Psoas muscle (tissue), 8 donors: ENCODE results near the gene RNF130. TPM values are rescaled to one million over a fixed set of nuclear protein-coding genes. Genes with fewer than 3 reads are reported as not detected.

Experiments
- ATAC-seq, 4 donors: fragments of 200-7000 bp; cut with Tn5 transposase; one replicate each; pipeline ENCODE4 v1.9.1; 2020; ENCODE audit warnings: moderate library complexity in 3 of 4, mild to moderate bottlenecking in 2 of 4
- DNase-seq, 2 donors: peaks; one replicate each; pipeline ENCODE4 v3.0.0-alpha.2; 2020
- H3K27ac ChIP-seq: fragments of 200-600 bp; one replicate; pipeline ENCODE4 v1.8.0; 2022
- H3K27me3 ChIP-seq, 3 donors: fragments of 200-600 bp in 1 of 3; one replicate each; pipeline versions ENCODE4 v1.6.1 to v1.8.0; 2013 to 2022; ENCODE audit warnings: low read length in 2 of 3, mild to moderate bottlenecking in 2 of 3, moderate library complexity in 1 of 3; ENCODE audit not compliant: insufficient read depth in 3 of 3
- H3K36me3 ChIP-seq, 2 donors: fragments of 200-600 bp in 1 of 2; one replicate each; pipeline versions ENCODE4 v1.6.1 to v1.8.0; 2013 to 2022; ENCODE audit warnings: low read depth in 1 of 2, mild to moderate bottlenecking in 1 of 2, moderate library complexity in 1 of 2; ENCODE audit not compliant: insufficient read depth in 1 of 2
- H3K4me1 ChIP-seq: fragments of 200-600 bp; one replicate; pipeline ENCODE4 v1.8.0; 2022
- H3K4me3 ChIP-seq: fragments of 200-600 bp; one replicate; pipeline ENCODE4 v1.8.0; 2022; ENCODE audit warnings: mild to moderate bottlenecking
- H3K9me3 ChIP-seq: fragments of 200-600 bp; one replicate; pipeline ENCODE4 v1.8.0; 2022
- WGBS, 3 donors: extraction: QIAGEN DNeasy Blood & Tissue Kit; methylation state at CpG; one replicate each; pipeline versions ENCODE4 v1.1.6 to v1.1.7; 2013; 5-methylcytosine and 5-hydroxymethylcytosine counted together
- intact Hi-C, 2 donors: fragments of 100-400 bp; cut with DNase I; formaldehyde crosslinking; loops; one replicate each; pipeline versions ENCODE4 v1.11.0 to v1.14.2; 2022
- polyA plus RNA-seq, 3 donors: library from polyadenylated mRNA; stranded (reverse); fragments of 200-250 nt; gene quantifications; one replicate each; pipeline ENCODE4 v1.2.3, GENCODE V29; 2013
- total RNA-seq, 4 donors: library from RNA; stranded (reverse); fragmentation: NEBNext Ultra II Directional in 2 of 4; extraction: Animal tissue kit (Norgen Biotek cat#: 25700) in 2 of 4; gene quantifications; one replicate each; pipeline versions ENCODE4 v1.2.1 to v1.2.4, GENCODE V29; 2021 to 2023
- TF ChIP-seq, protein P1 (sequence below): fragments of 200-600 bp; IDR thresholded peaks from one replicate; pipeline ENCODE4 v1.8.0; 2022; ENCODE audit warnings: antibody characterized with exemption
- donor health status: healthy with polysubstance abuse.
- donor health status: DM: no; HTN: no; CAD: no; lungs with moderate emphysema.
- donor health status: Bipolar disorder and iron deficiency.
- donor health status: healthy.
- donor health status: DM: yes; HTN: yes; CAD: no.
- donor health status: DM: no; HTN: no; CAD: no.
- donor health status: DM: no; HTN: no; CAD: no.
- donor health status: DM: yes; HTN: yes; CAD: no.

Gene RNF130
- total and polyA plus RNA-seq, 7 donors: 34.1 to 45.3 (median 37.2) TPM

DNA sequence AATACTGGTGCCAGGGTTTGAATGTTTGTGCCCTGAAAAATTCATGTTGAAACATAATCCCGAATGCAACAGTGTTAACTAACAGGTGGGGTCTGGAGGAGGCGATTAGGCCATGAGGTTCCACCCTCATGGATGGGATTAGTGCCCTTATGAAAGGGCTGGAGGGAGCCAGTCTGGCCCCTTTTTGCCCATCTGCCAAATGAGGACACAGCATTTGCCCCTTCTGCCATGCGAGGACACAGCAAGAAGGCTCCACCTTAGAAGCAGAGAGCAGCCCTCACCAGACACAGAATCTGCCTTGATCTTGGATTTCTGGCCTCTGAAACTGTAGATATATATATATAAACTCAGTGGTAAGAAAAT, 32.6 kb upstream of the RNF130 start:
- WGBS, 3 donors: 35 to 53% (median 41%) methylated on average over 3 of the region's 3 CpGs
- Histone ChIP-seq H3K4me3 (no peak overlapping the region), H3K9me3 (peaks cover 20% of the 10 kb centered on the region), H3K27ac (no peak overlapping the region), H3K4me1 (no peaks in the 10 kb centered on the region), H3K36me3 (no peaks in the 10 kb centered on the region), H3K27me3 (peaks cover 0 to 17% (median 0%) of the 10 kb centered on the region in 3 donors)
- intact Hi-C loops: no loop called here
- TF ChIP-seq, protein P1, sequence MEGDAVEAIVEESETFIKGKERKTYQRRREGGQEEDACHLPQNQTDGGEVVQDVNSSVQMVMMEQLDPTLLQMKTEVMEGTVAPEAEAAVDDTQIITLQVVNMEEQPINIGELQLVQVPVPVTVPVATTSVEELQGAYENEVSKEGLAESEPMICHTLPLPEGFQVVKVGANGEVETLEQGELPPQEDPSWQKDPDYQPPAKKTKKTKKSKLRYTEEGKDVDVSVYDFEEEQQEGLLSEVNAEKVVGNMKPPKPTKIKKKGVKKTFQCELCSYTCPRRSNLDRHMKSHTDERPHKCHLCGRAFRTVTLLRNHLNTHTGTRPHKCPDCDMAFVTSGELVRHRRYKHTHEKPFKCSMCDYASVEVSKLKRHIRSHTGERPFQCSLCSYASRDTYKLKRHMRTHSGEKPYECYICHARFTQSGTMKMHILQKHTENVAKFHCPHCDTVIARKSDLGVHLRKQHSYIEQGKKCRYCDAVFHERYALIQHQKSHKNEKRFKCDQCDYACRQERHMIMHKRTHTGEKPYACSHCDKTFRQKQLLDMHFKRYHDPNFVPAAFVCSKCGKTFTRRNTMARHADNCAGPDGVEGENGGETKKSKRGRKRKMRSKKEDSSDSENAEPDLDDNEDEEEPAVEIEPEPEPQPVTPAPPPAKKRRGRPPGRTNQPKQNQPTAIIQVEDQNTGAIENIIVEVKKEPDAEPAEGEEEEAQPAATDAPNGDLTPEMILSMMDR: no peak
- no peak for DNase-seq
- no peak for ATAC-seq

DNA sequence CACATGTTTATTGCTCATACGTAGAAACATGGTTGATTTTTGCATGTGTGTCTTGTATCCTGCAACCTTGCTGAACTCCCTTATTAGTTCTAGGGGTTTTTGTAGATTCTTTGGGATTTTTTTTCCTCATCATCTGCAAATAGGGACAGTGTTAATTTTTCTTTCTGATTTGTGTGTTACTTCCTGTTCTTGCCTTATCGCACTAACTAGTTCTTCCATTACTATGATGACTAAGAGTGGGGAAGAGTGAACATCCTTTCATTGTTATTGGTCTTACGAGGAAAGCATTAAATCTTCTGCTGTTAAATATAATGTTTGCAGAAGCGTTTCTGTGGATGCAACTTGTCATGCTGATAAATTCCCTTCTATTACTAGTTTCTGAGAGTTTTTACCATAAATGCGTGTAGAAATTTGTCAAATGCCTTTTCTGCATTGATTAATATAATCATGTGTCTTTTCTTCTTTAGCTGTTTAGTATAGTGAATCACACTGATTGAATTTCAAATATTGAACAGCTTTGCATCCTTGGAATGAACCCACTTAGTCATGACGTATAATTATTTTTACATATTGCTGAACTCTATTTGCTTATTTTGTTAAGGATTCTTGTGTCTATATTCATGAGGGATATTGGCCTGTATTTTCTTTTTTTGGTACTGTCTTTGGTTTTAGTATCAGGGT, 32.1 kb upstream of the RNF130 start:
- ATAC-seq (no peak), DNase-seq (no peak)
- H3K27ac ChIP-seq: no peak overlapping the region
- H3K4me3 ChIP-seq: no peak overlapping the region
- TF ChIP-seq, protein P1: no peak
- H3K36me3 ChIP-seq: no peaks in the 10 kb centered on the region
- intact Hi-C loops: no loop called here
- H3K9me3 ChIP-seq: peaks cover 20% of the 10 kb centered on the region
- H3K4me1 ChIP-seq: no peaks in the 10 kb centered on the region
- H3K27me3 ChIP-seq: peaks cover 0 to 17% (median 2%) of the 10 kb centered on the region in 3 donors
- 79 to 84% (median 80%) methylated on average over 6 of the region's 6 CpGs for WGBS, 3 donors

DNA sequence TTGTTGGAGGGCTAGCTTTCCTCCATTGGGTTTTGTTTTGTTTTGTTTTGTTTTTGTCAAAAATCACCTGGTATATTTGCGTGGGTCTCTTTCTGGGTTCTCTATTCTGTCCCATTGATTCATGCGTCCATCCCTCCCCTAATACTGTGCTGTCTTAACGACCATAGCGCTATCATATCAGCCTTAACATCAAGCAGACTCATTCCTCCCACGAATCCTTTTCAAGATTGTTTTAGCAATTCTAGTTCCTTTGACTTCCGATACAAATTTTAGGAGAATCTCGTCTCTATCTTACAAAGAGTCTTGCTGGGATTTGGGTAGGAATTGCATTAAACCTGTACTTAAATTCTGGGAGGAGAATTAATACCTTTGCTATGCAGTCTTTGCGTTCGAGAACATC, 31.1 kb upstream of the RNF130 start:
- H3K4me3 ChIP-seq: no peak overlapping the region
- H3K27me3 ChIP-seq: peaks cover 0 to 17% (median 2%) of the 10 kb centered on the region in 3 donors
- H3K4me1 ChIP-seq: no peaks in the 10 kb centered on the region
- H3K9me3 ChIP-seq: peaks cover 17% of the 10 kb centered on the region
- no peaks in the 10 kb centered on the region for H3K36me3 ChIP-seq
- intact Hi-C loops: no loop called here
- no peak for ATAC-seq
- no peak for DNase-seq
- 85 to 89% (median 88%) methylated on average over 9 of the region's 9 CpGs for WGBS, 3 donors
- TF ChIP-seq, protein P1: no peak
- H3K27ac ChIP-seq: no peak overlapping the region

DNA sequence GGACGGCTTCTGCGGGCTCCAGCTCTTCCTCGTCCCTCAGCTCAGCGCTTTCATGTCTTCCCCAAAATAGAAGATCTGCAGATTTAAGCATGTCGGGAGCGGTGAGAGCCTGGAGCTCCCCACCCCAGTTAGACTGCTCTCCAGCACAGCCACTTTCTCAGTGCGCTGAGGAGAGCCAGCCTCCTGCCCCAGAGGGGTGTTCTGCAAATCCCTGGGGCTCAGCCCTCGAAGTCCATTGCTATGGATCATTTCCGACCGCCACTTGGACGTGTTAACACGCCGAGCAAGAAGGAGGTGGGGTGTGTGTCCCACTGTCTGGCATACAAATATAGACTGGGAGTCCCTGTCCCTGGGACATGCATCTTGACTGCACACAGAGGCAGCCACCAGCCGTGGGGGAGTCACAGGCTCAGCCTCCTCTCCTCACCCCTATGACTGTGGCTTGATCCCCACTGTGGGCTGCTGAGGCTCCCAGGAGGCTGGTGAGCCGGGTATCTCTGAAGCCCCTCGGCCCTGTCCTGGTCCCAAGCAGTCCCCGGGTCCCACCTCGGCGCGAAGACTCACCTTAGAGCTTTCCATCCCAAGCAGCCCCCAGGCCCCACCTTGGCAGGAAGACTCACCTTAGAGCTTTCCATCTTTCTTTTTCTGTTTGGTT, 30.0 kb upstream of the RNF130 start:
- TF ChIP-seq, protein P1: no peak
- Histone ChIP-seq H3K9me3 (peaks cover 9% of the 10 kb centered on the region), H3K4me1 (no peaks in the 10 kb centered on the region), H3K36me3 (no peaks in the 10 kb centered on the region), H3K27ac (no peak overlapping the region), H3K27me3 (peaks cover 0 to 20% (median 3%) of the 10 kb centered on the region in 3 donors), H3K4me3 (no peak overlapping the region)
- no peak for DNase-seq
- 80 to 85% (median 82%) methylated on average over 20 of the region's 20 CpGs for WGBS, 3 donors
- intact Hi-C loops: no loop called here
- ATAC-seq: no peak
